GM18511 (cell line): ENCODE measurements around the gene DNAH1.

Source experiments
- ATAC-seq: cut with Tn5 transposase; IDR thresholded peaks from one replicate; pipeline ENCODE4 v1.9.1; 2021; ENCODE audit warnings: mild to moderate bottlenecking, moderate library complexity; ENCODE audit not compliant: unreplicated experiment

DNAH1 gene

DNA sequence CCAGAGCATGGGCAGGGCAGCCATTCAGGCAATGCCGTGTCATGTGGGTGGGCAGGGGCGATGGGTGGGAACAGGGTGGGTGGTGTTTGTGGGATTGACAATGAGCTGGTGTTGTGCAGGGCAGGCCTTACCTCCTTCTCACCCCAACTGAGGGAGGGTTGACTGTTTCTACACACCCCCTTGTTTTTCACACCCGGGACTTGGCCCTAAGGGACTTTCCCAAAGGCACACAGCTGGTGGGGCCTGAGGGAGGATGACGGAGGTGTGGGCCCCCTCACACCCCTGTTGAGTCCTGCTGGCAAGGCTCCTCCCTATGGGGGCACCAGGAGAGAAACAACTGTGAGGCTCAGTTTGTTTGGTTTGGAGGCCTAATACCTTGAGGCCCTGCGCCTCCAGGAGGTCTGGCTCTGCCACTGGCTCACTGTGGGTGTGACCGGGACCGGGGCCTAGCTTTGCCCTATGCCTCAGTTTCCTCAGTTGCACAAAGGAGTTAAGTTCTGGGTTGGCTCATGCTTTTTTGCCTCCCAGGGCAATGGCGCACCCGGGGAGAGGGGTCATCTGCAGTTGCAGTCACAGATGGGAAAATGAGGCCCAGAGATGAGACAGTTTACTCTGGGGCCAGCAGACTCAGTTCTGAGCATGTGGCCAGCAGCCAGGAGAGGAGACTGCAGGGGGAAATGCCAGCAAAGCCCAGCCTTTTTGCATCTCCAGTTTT, 5.1 kb upstream of the DNAH1 start:
- ATAC-seq: peak; percentile 58

DNA sequence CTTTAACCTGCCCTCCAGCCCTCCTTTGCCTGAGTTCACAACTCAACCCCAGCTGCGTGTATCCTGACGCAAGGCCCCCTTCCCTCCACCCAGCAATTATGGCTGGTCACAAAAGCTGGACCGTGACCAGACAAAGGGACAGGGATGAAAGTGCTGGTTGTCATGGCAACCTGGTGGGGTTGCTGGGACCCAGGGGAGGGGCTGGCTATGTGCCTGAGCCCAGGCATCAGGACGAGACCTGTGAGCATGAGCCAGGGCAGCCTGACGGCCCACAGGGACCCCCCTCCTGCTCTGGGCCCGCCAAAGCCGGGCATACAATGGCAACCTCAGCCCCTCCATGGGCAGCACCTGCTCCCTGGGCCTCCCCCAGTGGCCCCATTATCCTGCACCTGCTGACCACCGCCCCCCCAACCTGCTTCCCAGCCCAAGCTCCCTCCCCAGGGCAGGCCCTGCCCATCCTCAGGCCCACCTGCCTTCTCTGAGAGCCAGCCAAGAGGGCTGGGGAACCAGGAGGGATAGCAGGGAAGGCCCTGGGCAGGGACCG, 4.5 kb upstream of the DNAH1 start:
- ATAC-seq: no peak

DNA sequence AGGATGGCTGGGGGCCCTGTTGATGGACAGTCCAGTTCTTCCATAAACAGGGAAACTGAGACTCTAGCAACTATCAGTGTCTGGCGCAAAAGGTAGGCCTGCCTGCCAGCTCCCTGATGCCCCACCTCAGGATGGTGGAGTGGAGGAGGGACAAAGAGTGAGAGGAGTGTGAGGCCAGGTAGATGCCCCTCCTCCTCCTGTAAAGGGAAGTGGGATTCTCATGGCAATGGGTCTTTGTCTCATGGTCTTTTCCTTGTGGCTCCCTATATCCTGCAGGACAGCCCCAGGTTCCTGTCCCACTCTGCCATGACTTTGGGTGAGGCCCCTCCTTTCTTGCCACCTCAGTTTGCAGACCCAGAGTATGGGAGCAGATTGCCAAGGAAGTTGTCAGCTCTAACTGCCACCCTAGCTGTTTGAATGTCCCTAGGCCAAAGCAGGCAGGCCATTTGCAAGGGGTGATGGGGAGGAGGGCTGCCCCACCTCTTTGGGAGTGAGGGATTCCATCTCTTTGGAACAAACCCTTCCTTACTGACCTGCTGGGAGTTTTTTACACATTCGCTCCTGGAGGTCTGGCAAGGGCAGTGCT, 2.8 kb upstream of the DNAH1 start:
- peak; percentile 27 for ATAC-seq

- ATAC-seq: peak; percentile 96
Observed at GRCh38 chr3:52313774-52314188, 2.3 kb upstream of the DNAH1 start.

DNA sequence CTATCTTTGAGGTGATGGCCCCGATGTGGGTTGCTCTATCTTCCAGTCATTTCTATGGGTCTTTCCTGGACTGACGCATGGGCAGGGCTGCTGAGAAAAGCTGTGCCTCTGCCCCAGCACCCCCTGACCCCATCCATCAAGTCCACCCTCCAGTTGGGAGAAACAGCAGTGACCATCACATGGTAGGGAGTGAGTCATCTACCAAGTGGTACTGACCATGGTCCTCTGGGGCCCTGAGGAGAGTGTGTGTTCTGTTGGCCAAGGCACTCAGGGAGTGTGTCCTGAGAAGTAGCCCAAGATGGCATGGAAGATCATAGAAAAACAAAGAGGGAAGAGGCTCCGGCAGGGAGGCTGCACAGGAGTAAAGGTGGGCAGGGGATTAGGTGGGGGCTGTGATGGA, 1.6 kb upstream of the DNAH1 start:
- no peak for ATAC-seq

DNA sequence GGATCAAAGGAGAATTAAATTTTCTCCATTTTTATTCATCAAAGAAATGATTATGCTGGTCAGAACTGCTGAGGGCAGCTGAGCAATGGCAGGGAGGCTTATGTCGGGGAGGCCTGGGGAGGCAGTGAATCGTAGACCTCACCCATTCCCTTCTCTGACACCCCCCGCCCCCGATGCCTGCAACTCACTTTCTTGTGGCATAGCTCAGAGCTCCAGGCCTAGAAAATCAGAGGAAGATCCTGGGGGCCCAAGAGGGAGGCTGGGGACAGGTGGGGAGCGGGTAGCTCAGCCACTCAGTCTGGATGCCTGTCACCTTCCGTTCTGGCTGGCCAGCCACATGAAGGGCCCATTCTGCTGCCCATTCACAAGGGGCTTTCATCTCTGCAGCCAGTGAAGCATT, 1.1 kb upstream of the DNAH1 start:
- ATAC-seq: no peak

DNA sequence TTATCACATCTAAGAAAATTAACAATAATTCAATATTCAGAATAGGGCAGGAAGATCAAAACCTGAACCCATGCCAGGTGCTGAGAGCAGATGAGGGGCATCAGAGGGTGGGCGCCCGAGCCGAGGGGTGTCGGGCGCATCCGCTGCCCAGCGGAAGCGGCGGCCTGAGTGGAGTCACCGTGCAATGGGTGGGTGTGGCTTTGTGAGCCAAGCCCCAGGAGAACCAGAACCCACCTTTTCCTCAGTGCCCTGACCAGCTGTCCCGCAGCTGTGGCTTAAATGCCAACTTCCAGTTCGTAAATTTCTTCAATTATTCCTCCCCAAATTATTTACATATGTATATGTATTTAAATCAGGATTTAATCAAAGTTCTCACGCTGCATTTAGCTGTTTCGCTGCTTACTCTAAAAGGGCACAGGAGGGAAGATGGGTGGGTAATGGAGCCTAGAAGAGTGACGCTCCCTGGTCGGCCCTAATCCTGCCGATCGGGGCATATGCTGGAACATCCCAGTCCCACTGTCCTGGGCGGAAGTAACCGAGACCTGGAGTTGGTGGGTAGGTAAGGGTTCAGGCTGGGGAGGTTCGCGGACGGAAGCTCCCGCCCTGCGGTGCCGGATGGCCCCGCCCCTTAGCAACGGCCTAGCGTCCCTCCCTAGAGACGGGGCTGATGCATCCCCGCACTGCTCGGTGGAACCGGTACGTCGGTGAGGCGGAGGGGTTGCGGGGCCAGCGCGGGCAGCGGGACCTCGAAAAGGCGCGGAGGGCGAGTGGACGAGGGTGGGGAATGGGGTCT, 1.3 kb downstream of the DNAH1 start:
- no peak for ATAC-seq

DNA sequence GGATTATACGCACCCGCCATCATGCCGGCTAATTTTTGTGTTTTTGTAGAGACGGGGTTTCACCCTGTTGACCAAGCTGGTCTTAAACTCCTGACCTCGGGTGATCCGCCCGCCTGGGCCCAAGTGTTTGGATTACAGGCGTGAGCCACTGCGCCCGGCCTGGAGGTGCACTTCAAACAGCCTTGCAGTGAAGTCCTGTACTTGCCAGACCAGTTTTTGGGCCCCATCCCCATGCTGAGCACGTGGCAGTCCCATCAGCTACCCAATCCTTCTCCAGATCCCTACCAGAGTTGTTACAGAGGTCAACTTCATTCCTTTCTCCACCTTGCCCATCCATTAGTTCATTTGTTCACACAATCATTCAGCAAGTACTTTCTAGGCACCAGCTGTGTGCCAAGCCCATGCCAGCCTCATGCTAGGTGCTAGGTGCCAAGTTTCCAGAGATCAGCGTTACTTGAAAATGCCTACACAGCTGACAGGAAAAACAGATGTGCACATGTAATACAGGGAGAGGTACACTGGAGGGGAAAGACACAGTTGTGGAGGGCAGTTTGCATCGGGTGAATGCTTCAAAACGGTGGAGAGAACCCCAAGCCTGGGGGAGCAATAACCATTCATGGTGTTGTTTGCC, 2.2 kb downstream of the DNAH1 start:
- no peak for ATAC-seq

GRCh38 chr3:52319921-52320595, 3.9 kb downstream of the DNAH1 start:
- ATAC-seq: no peak

- no peak for ATAC-seq
Observed at GRCh38 chr3:52321481-52321880, 5.4 kb downstream of the DNAH1 start.

DNA sequence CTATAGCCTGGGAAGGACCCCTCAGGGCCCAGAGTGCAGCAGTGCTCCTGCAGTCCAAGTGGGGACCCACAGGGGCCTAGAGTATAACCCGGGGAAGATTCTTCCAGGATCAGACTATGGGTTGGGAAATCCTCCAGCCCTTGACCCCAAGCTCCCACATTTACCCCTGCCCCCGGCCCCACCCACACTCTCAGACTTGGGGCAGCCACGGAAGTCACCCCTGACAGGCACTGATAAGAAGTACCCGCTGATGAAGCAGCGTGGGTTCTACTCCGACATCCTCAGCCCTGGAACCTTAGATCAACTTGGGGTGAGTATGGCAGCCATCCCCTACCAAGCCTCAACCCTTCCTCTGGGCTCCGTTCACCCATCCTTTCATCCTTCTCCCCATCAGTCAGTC, 6.3 kb downstream of the DNAH1 start:
- no peak for ATAC-seq

- no peak for ATAC-seq
Observed at GRCh38 chr3:52323526-52324295, 7.6 kb downstream of the DNAH1 start.

DNA sequence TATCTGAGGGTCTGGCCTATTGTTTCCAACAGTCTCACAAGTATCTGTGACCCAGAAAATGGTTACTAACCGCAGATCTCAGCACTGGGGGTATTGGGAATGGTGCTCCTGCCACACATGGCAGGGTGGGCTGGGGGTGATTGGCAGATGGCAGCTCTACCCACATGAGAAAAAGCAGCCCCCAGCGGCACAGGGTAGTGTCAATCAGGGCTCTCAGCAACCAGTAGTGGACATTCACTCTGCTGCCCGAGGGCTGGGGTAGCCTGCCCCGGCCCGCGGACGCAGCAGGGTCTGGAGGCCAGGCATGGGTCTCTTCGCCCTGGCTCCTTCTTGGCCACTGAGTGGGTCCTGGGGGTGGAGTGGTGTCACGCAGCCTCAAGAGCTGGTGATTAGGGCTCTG, 8.6 kb downstream of the DNAH1 start:
- no peak for ATAC-seq

DNA sequence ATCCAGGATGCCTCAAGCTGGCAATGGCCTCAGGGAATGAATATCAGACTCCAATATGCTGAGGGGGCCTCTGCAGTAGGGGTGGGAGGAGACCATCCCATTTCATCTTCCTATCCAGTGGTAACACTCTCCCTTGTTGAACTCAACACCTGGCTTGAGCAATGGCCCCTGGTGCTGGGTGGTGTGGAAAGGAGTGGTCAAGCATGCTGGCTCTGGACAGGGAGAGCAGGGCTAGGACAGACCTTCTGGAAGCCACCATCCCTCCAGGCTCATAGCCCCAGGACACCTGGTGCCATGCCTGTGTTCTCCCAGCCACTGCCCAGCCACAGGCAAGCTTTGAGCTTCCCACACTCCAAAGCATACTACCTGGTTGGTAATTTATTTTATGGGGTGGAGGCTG, 9.6 kb downstream of the DNAH1 start:
- no peak for ATAC-seq

DNA sequence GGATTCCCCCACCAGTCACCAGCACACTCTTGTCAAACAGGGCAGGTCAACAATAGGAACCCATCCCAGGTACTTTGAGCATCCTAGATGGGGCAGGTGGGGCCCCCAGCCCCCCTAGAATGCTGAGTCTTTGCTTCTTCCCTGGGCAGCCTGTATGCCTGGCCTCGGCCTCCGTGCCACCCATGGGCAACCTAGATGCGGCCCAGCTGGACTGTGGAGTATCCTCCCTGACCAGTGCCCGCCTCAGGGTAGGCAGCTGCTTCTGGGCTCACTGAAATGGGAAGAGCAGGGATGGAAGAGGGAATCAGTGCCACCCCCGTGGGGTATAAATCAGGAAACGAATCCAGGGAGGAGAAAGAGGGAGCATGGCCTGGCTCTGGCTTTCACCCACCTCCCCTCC, 10.9 kb downstream of the DNAH1 start:
- ATAC-seq: no peak

- no peak for ATAC-seq
Observed at GRCh38 chr3:52327486-52328290, 11.6 kb downstream of the DNAH1 start.

GRCh38 chr3:52328536-52329080, 12.5 kb downstream of the DNAH1 start:
- ATAC-seq: no peak

GRCh38 chr3:52330194-52330805, 14.2 kb downstream of the DNAH1 start:
- no peak for ATAC-seq
